Measurements from ENCODE around the gene PDE11A. TPM values are rescaled to one million over a fixed set of nuclear protein-coding genes. Genes with fewer than 3 reads are reported as not detected.

PDE11A gene
- total and polyA plus RNA-seq, 10 donors: 0.02 to 1.2 (median 0.22) TPM; not detected in 3

GRCh38 chr2:177669625-177670330 is 402.8 kb downstream of the PDE11A start:
- TF ChIP-seq CTCF (IDR thresholded peaks at IDR 0.05 in 8 of 11, conservative IDR thresholded peaks at IDR 0.05 in 3 of 11): no peak
- no peak for TF ChIP-seq POLR2AphosphoS5 (IDR thresholded peaks at IDR 0.05)
- no peak for DNase-seq
- Histone ChIP-seq H3K36me3 (no peaks in the 10 kb centered on the region), H3K27ac (no peak overlapping the region), H3K9me3 (no peaks in the 10 kb centered on the region), H3K4me1 (no peaks in the 10 kb centered on the region), H3K4me3 (no peak overlapping the region), H3K27me3 (replicated peaks in 1 of 7) (peaks cover 0 to 7% (median 0%) of the 10 kb centered on the region in 7 donors)
- 83 to 92% (median 87%) methylated on average over 3 of the region's 3 CpGs for whole genome bisulfite sequencing, 5 donors
- intact Hi-C loops (cut with DNase I; ENCODE audit: low total_unique reads): no loop called here

GRCh38 chr2:177669201-177669600 is 403.4 kb downstream of the PDE11A start:
- Histone ChIP-seq H3K36me3 (no peaks in the 10 kb centered on the region), H3K9me3 (no peaks in the 10 kb centered on the region), H3K4me3 (no peak overlapping the region), H3K27me3 (replicated peaks in 1 of 7) (peaks cover 0 to 7% (median 0%) of the 10 kb centered on the region in 7 donors), H3K27ac (no peak overlapping the region), H3K4me1 (no peaks in the 10 kb centered on the region)
- no peak for DNase-seq
- WGBS, 5 donors: 86 to 92% (median 91%) methylated on average over 5 of the region's 5 CpGs
- TF ChIP-seq POLR2AphosphoS5 (IDR thresholded peaks at IDR 0.05): no peak
- TF ChIP-seq POLR2A (IDR thresholded peaks at IDR 0.05): no peak
- intact Hi-C loops (cut with DNase I; ENCODE audit: low total_unique reads): no loop called here

GRCh38 chr2:177668617-177669016 is 404.0 kb downstream of the PDE11A start:
- no peaks in the 10 kb centered on the region for H3K4me1 ChIP-seq
- no peaks in the 10 kb centered on the region for H3K9me3 ChIP-seq
- TF ChIP-seq POLR2A (IDR thresholded peaks at IDR 0.05): no peak
- no peak overlapping the region for H3K4me3 ChIP-seq
- H3K27ac ChIP-seq: no peak overlapping the region
- H3K36me3 ChIP-seq: no peaks in the 10 kb centered on the region
- intact Hi-C loops (cut with DNase I; ENCODE audit: low total_unique reads): no loop called here
- no peak for DNase-seq
- 92 to 98% (median 95%) methylated on average over 3 of the region's 3 CpGs for WGBS, 5 donors
- H3K27me3 ChIP-seq (replicated peaks in 1 of 7): peaks cover 0 to 2% (median 0%) of the 10 kb centered on the region in 7 donors

- Histone ChIP-seq H3K27me3 (replicated peaks in 1 of 7) (no peaks in the 10 kb centered on the region), H3K36me3 (no peaks in the 10 kb centered on the region), H3K9me3 (no peaks in the 10 kb centered on the region), H3K4me1 (no peaks in the 10 kb centered on the region), H3K4me3 (no peak overlapping the region), H3K27ac (no peak overlapping the region)
- intact Hi-C loops (cut with DNase I; ENCODE audit: low total_unique reads): no loop called here
- no peak for TF ChIP-seq POLR2AphosphoS5 (IDR thresholded peaks at IDR 0.05)
- 0 to 60% (median 2%) methylated on average over 1 of the region's 1 CpG for WGBS, 5 donors
- no peak for DNase-seq
Measured at GRCh38 chr2:177667626-177668025, 405.0 kb downstream of the PDE11A start.

- Histone ChIP-seq H3K27me3 (replicated peaks in 1 of 7) (no peaks in the 10 kb centered on the region), H3K4me3 (no peak overlapping the region), H3K4me1 (no peaks in the 10 kb centered on the region), H3K36me3 (no peaks in the 10 kb centered on the region), H3K9me3 (no peaks in the 10 kb centered on the region), H3K27ac (no peak overlapping the region)
- TF ChIP-seq POLR2AphosphoS5 (IDR thresholded peaks at IDR 0.05): no peak
- no peak for TF ChIP-seq CTCF (IDR thresholded peaks at IDR 0.05 in 8 of 11, conservative IDR thresholded peaks at IDR 0.05 in 3 of 11)
- TF ChIP-seq POLR2A (IDR thresholded peaks at IDR 0.05): no peak
- no peak for DNase-seq
- intact Hi-C loops (cut with DNase I; ENCODE audit: low total_unique reads): no loop called here
Measured at GRCh38 chr2:177666408-177666807, 406.2 kb downstream of the PDE11A start.
